ENCODE results near the gene OGN. TPM values are rescaled to one million over a fixed set of nuclear protein-coding genes. Genes with fewer than 3 reads are reported as not detected.

The OGN gene
- total RNA-seq, 1 donor from 2014 or later: 10.6 TPM

GRCh38 chr9:92438900-92439526 lies 34.6 kb upstream of the OGN start:
- Histone ChIP-seq H3K27me3 (no peaks in the 10 kb centered on the region), H3K4me3 (no peak overlapping the region), H3K27ac (no peak overlapping the region), H3K36me3 (no peaks in the 10 kb centered on the region), H3K9me3 (no peaks in the 10 kb centered on the region), H3K4me1 (no peaks in the 10 kb centered on the region)
- peak; percentile 40 for TF ChIP-seq CTCF (IDR thresholded peaks at IDR 0.05)
- intact Hi-C loops (cut with DNase I): loop anchor here (10.0 kb wide), 1 partner anchor 94 kb away; no protein-coding TSS in a partner anchor
- DNase-seq: no peak
- ATAC-seq: no peak

DNA sequence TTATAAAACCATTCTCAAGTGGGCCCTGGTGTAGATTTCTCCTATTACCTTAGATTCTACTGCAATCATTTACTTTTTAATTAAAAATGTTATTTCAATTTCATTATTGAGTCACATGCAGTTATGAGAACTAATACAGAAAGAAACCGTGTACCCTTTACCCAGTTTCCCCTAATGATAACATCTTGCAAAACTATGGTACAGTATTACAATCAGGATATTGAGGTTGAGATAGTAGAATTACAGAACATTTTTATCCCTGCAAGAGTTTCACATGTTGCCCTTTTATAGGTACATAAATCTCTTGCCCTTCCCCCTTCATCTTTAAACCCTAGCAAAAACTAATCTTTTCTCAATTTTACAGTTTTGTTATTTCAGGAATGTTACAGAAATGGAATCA lies 30.9 kb upstream of the OGN start:
- intact Hi-C loops (cut with DNase I): loop anchor here (10.0 kb wide), 1 partner anchor 90 kb away; no protein-coding TSS in a partner anchor
- no peak for ATAC-seq

GRCh38 chr9:92432972-92433548 lies 28.7 kb upstream of the OGN start:
- no peak for DNase-seq
- H3K4me3 ChIP-seq: no peak overlapping the region
- no peak for ATAC-seq
- intact Hi-C loops (cut with DNase I): loop anchor here (10.0 kb wide), 1 partner anchor 88 kb away; no protein-coding TSS in a partner anchor
- no peak overlapping the region for H3K27ac ChIP-seq
- H3K9me3 ChIP-seq: no peaks in the 10 kb centered on the region
- H3K27me3 ChIP-seq: no peaks in the 10 kb centered on the region
- H3K4me1 ChIP-seq: no peaks in the 10 kb centered on the region
- TF ChIP-seq CTCF (IDR thresholded peaks at IDR 0.05): no peak
- H3K36me3 ChIP-seq: no peaks in the 10 kb centered on the region

More for the DNA sequence above, 30.9 kb upstream of the OGN start:
- Histone ChIP-seq H3K4me3 (no peak overlapping the region), H3K27me3 (no peaks in the 10 kb centered on the region), H3K4me1 (no peaks in the 10 kb centered on the region), H3K27ac (no peak overlapping the region), H3K9me3 (no peaks in the 10 kb centered on the region), H3K36me3 (no peaks in the 10 kb centered on the region)
- TF ChIP-seq CTCF (IDR thresholded peaks at IDR 0.05): no peak
- DNase-seq: no peak

DNA sequence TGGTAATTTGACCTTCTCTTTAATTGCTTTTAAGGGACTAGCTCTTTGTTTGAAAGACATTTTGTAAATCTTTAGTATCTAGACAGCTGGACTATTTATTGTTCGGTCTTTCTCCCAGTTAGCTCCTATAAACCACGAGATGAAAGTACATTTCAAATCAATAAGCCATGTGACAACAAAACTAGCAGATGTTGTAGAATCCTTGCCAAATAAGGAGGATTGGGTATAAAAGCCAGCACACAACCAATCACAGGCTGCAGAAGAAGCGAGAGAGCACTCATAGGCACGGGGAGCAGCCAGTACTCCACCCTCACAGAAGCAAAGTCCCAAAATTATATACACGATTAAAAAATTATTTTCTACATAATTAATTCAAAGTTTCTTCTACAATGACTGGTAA lies 28.0 kb upstream of the OGN start:
- Histone ChIP-seq H3K36me3 (no peaks in the 10 kb centered on the region), H3K4me1 (no peaks in the 10 kb centered on the region), H3K4me3 (no peak overlapping the region), H3K9me3 (no peaks in the 10 kb centered on the region), H3K27ac (no peak overlapping the region), H3K27me3 (no peaks in the 10 kb centered on the region)
- DNase-seq: no peak
- no peak for TF ChIP-seq CTCF (IDR thresholded peaks at IDR 0.05)
- ATAC-seq: no peak
- intact Hi-C loops (cut with DNase I): loop anchor here (10.0 kb wide), 1 partner anchor 88 kb away; no protein-coding TSS in a partner anchor

DNA sequence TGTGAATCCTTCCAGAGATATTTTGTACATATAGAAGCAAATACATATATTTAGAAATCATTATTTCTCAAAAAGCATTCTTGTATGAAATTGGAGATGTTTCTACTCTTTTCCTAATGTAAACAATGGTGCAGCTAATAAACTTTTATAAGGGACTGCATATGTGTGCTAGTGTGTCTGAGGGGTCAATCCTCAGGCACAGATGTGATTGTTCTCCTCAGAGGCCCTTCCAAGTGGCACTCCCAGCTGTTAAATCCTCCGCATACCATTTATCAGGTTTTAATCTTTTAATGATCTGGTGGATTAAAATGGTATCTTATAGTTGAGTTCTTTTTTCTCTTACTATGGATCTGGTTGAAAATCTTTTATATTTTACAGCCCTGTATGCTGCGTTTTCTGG lies 25.5 kb upstream of the OGN start:
- no peak overlapping the region for H3K27ac ChIP-seq

More for the DNA sequence above, 25.5 kb upstream of the OGN start:
- DNase-seq (no peak), ATAC-seq (no peak)
- H3K36me3 ChIP-seq: no peaks in the 10 kb centered on the region
- no peak overlapping the region for H3K4me3 ChIP-seq
- peaks cover 4% of the 10 kb centered on the region for H3K4me1 ChIP-seq
- no peak for TF ChIP-seq CTCF (IDR thresholded peaks at IDR 0.05)
- intact Hi-C loops (cut with DNase I): loop anchor here (10.0 kb wide), 1 partner anchor 85 kb away; no protein-coding TSS in a partner anchor
- no peaks in the 10 kb centered on the region for H3K9me3 ChIP-seq
- no peaks in the 10 kb centered on the region for H3K27me3 ChIP-seq
